CD4-positive, alpha-beta T cell treated with Interleukin-4 for 4 hours (primary cell): ENCODE results near the gene UCK2.

Source experiments
- DNase-seq: peaks from one replicate; pipeline ENCODE4 v3.0.0-alpha.2; 2020

Gene UCK2

DNA sequence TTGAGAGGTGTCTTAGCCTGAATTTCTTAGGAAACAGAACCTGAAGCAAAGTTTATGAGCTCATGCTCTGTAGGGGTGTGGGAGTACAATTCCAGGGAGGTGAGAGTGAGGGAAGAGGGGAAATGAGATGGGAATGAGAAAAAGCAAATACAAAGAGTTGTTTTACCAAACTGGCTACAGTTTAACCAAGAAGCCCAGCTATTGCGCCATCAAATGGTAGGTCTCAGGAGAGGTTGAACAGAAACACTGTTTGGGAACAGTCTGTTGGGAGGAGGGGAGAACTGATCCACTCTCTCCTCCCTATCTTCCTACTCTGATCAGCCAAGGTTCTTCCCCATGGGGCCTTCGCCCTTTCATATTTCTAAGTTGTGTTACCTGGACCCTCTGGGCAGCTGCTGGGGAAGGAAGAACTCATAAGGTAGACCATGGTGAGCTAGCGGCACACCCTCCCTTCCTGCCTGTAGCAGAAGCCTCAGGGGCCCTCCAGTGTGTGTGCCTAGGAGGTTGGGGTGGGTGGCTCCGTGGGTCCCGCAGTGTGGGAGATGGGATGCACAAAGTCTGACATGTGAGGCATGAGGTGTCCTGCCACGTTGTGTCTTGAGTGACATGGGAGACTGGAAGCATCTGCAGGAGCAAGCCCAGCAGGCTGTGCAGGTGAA, 120.5 kb downstream of the UCK2 start:
- DNase-seq = no peak

- no peak for DNase-seq
These were observed 122.1 kb downstream of the UCK2 start for GRCh38 chr1:165949335-165950130.

DNA sequence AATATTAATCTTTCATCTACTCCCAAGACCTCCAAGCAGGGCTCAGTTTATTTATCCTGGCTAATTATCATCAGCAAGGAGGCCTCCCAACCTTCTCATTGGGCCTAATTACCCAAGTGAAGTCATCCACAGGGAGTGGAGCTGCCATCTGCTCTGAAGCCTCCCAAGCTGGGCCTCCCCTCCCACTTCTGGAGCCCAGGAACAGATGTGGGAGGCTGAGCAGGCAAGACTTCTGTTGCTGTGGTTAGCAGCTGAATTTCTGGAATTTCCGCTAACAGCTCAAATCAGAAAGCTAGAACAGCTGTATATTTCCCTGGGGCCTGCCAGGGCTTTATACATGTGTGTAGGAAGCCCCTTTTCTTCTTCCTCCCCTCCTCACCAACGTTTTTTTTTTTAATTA, 127.5 kb downstream of the UCK2 start:
- no peak for DNase-seq

DNA sequence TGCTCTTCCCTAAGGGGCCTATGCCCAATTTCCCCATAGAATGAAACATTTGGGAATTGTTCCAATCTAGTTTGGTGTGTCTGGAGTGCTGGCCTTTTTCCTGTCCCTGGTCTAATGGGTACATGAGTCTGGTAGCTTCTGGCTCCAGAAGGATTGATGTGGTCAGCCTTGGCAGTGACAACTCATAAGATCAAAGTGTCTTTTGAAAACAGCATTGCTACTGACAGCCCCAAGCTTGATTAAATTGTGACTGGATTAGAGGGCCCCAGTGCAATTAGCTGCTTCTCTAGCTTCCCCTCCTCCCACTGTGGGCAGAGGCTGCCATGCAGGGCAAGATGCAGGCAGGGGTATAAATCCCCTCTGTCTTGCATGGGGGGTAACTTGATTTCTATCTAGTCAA, 130.9 kb downstream of the UCK2 start:
- DNase-seq = no peak

- DNase-seq = no peak
These were observed 132.7 kb downstream of the UCK2 start for GRCh38 chr1:165960136-165960535.

DNA sequence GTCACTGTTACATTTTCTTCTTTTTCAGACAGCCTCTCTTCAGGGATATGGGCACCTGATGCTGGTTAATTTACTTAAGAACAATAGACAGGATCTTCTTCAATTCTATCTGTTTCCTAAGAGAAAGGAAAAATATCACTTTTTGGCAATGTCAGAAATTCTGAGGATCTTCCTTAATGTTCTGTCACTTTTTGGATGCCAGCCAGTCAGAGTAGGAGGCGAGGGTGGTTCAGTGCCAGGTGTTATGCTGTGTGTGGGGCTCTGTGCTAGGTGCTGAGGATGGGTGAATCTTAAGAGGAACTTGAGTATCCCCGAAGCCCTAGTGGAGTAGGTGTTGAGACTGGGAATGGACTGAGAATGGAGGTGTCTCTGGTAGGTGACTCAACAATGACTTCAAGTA, 133.5 kb downstream of the UCK2 start:
- DNase-seq = no peak
